ENCODE measurements around the gene EFNA5. TPM values are rescaled to one million over a fixed set of nuclear protein-coding genes. Genes with fewer than 3 reads are reported as not detected.

The EFNA5 gene
- total RNA-seq: 27.8 and 30.7 TPM in 2 replicates

GRCh38 chr5:107670932-107671741 lies at the start of gene EFNA5:
TSS of gene EFNA5 (minus strand) at chr5:107670937.

All from vein endothelial cell (primary cell).